ENCODE results near the gene KCNK10. TPM values are rescaled to one million over a fixed set of nuclear protein-coding genes. Genes with fewer than 3 reads are reported as not detected.

KCNK10 gene
- total RNA-seq, 1 donor from 2014 or later = 0.09 TPM

DNA sequence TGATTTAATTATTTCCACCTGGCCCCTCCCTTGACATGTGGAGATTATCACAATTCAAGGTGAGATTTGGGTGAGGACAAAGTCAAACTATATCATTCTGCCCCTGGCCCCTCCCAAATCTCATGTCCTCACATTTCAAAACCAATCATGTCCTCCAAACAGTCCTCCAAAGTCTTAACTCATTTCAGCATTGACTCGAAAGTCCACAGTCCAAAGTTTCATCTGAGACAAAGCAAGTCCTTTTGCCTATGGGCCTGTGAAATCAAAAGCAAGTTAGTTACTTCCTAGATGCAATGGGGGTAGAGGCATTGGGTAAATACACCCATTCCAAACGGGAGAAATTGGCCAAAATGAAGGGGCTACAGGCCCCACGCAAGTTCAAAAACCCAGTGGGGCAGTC is 31.3 kb upstream of the KCNK10 start:
- no peaks in the 10 kb centered on the region for H3K4me1 ChIP-seq
- DNase-seq (no peak), ATAC-seq (no peak)
- TF ChIP-seq, protein P1, sequence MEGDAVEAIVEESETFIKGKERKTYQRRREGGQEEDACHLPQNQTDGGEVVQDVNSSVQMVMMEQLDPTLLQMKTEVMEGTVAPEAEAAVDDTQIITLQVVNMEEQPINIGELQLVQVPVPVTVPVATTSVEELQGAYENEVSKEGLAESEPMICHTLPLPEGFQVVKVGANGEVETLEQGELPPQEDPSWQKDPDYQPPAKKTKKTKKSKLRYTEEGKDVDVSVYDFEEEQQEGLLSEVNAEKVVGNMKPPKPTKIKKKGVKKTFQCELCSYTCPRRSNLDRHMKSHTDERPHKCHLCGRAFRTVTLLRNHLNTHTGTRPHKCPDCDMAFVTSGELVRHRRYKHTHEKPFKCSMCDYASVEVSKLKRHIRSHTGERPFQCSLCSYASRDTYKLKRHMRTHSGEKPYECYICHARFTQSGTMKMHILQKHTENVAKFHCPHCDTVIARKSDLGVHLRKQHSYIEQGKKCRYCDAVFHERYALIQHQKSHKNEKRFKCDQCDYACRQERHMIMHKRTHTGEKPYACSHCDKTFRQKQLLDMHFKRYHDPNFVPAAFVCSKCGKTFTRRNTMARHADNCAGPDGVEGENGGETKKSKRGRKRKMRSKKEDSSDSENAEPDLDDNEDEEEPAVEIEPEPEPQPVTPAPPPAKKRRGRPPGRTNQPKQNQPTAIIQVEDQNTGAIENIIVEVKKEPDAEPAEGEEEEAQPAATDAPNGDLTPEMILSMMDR (IDR thresholded peaks at IDR 0.05) = no peak
- no peaks in the 10 kb centered on the region for H3K36me3 ChIP-seq
- H3K4me3 ChIP-seq = no peak overlapping the region
- H3K27me3 ChIP-seq = no peaks in the 10 kb centered on the region
- intact Hi-C loops (cut with DNase I) = no loop called here
- no peak overlapping the region for H3K27ac ChIP-seq
- H3K9me3 ChIP-seq = no peaks in the 10 kb centered on the region

- no peak for ATAC-seq
- intact Hi-C loops (cut with DNase I) = no loop called here
- Histone ChIP-seq H3K9me3 (no peaks in the 10 kb centered on the region), H3K27me3 (no peaks in the 10 kb centered on the region), H3K4me1 (no peaks in the 10 kb centered on the region), H3K27ac (no peak overlapping the region), H3K4me3 (no peak overlapping the region), H3K36me3 (no peaks in the 10 kb centered on the region)
- no peak for DNase-seq
- TF ChIP-seq, protein P1 (IDR thresholded peaks at IDR 0.05) = no peak
Measured at GRCh38 chr14:88352698-88353097, 29.6 kb upstream of the KCNK10 start.

DNA sequence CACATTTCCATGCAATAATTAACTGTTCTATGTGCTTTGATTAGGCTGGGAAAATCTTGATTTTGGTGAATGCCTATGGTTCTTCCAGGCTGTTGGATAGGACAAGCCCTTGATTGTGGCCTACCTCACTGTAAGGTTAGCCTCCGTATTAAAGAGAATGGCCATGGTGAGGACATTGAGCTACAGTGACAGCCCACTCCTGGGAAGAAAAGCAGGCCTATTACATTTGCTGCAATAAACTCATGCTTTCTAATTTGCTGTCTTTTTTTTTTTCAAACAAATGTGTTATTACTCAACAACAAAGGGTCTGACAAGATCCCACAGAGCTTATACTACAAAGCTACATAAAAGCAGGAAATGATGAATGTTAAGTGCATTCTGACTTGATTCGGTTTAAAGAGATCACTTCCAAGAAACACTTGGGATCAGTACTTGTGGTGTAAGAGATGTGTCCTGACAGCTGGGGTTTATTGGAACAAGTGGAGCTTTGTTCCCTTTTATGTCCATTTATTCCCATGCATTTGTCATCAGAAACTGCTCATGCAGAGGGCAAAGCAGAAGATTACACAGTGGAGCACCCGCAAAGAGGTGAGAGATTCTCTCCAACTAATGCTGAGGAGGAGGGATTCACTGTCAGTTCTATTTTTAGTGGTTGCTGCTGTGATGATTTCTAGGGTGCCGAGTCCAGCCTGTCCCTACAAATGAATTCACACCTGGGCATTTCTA is 29.1 kb upstream of the KCNK10 start:
- H3K9me3 ChIP-seq = no peaks in the 10 kb centered on the region
- intact Hi-C loops (cut with DNase I) = no loop called here
- no peaks in the 10 kb centered on the region for H3K36me3 ChIP-seq
- TF ChIP-seq, protein P1 (IDR thresholded peaks at IDR 0.05) = no peak
- no peak overlapping the region for H3K4me3 ChIP-seq
- H3K27ac ChIP-seq = no peak overlapping the region
- H3K4me1 ChIP-seq = no peaks in the 10 kb centered on the region
- H3K27me3 ChIP-seq = no peaks in the 10 kb centered on the region
- no peak for ATAC-seq
- DNase-seq = no peak

GRCh38 chr14:88348546-88348945 is 25.5 kb upstream of the KCNK10 start:
- intact Hi-C loops (cut with DNase I) = no loop called here

GRCh38 chr14:88346048-88346639 is 23.1 kb upstream of the KCNK10 start:
- H3K4me1 ChIP-seq = no peaks in the 10 kb centered on the region
- no peak for ATAC-seq
- H3K27me3 ChIP-seq = no peaks in the 10 kb centered on the region
- no peak for DNase-seq
- intact Hi-C loops (cut with DNase I) = no loop called here
- no peaks in the 10 kb centered on the region for H3K9me3 ChIP-seq
- H3K4me3 ChIP-seq = no peak overlapping the region
- TF ChIP-seq, protein P1 (IDR thresholded peaks at IDR 0.05) = no peak
- H3K27ac ChIP-seq = no peak overlapping the region
- no peaks in the 10 kb centered on the region for H3K36me3 ChIP-seq

More at GRCh38 chr14:88348546-88348945, 25.5 kb upstream of the KCNK10 start:
- Histone ChIP-seq H3K27me3 (no peaks in the 10 kb centered on the region), H3K36me3 (no peaks in the 10 kb centered on the region), H3K4me1 (no peaks in the 10 kb centered on the region), H3K4me3 (no peak overlapping the region), H3K27ac (no peak overlapping the region), H3K9me3 (no peaks in the 10 kb centered on the region)
- no peak for DNase-seq
- no peak for ATAC-seq
- TF ChIP-seq, protein P1 (IDR thresholded peaks at IDR 0.05) = no peak

Data from upper lobe of right lung (tissue), 1 donor.